A549 (cell line): Measurements from ENCODE around the gene CBFA2T2.

Experiments used
- BHLHE40 ChIP-seq: IDR thresholded peaks from 2 replicates; pipeline ENCODE4 v1.6.1; 2012; ENCODE audit warnings: low read depth, low read length, inconsistent platforms
- CHD2 ChIP-seq: fragments of 150-350 bp; IDR thresholded peaks from 2 replicates; pipeline ENCODE4 v1.6.1; 2014; ENCODE audit warnings: low read length; ENCODE audit not compliant: partially characterized antibody
- CHD4 ChIP-seq: fragments of 200-600 bp; sonication (generic); IDR thresholded peaks from 2 replicates; pipeline ENCODE4 v1.6.1; 2016; ENCODE audit warnings: antibody characterized with exemption, mild to moderate bottlenecking, borderline replicate concordance
- EHF ChIP-seq: fragments of 250-450 bp; sonication (Bioruptor Pico); IDR thresholded peaks from 2 replicates; pipeline ENCODE4 v1.5.0; 2020; ENCODE audit warnings: mild to moderate bottlenecking
- GATA3 ChIP-seq: IDR thresholded peaks from 2 replicates; pipeline ENCODE4 v1.6.1; 2012; ENCODE audit warnings: borderline replicate concordance
- JUN ChIP-seq, 2 experiments: fragments of >200 bp; sonication (Bioruptor Twin); formaldehyde crosslinking; IDR thresholded peaks; 2 replicates in 1 of 2; 3 replicates in 1 of 2; pipeline ENCODE4 v1.6.1; 2016 to 2017
- JUNB ChIP-seq: fragments of >200 bp; sonication (Bioruptor Twin); formaldehyde crosslinking; IDR thresholded peaks from 2 replicates; pipeline ENCODE4 v1.6.1; 2016
- POLR2A ChIP-seq: IDR thresholded peaks from 2 replicates; pipeline ENCODE4 v1.6.1; 2012; ENCODE audit warnings: mild to moderate bottlenecking, low read length
- POLR2AphosphoS2 ChIP-seq: conservative IDR thresholded peaks from 2 replicates; pipeline ENCODE4 v1.6.1; 2012; ENCODE audit warnings: low read length, improper control_type of control experiment, inconsistent platforms
- RAD21 ChIP-seq, 2 experiments: fragments of >200 bp in 1 of 2; sonication (Bioruptor Twin) in 1 of 2; formaldehyde crosslinking in 1 of 2; IDR thresholded peaks in 1 of 2; conservative IDR thresholded peaks in 1 of 2; 2 replicates in 1 of 2; 3 replicates in 1 of 2; pipeline ENCODE4 v1.6.1; 2012 to 2018; ENCODE audit warnings: inconsistent platforms in 1 of 2
- RCOR1 ChIP-seq: fragments of 150-350 bp; IDR thresholded peaks from 2 replicates; pipeline ENCODE4 v1.6.1; 2014; ENCODE audit warnings: antibody characterized with exemption, low read length, low read depth
- ZC3H11A ChIP-seq: fragments of 450-650 bp; IDR thresholded peaks from 2 replicates; pipeline ENCODE4 v1.6.1; 2014; ENCODE audit warnings: antibody characterized with exemption, mild to moderate bottlenecking
- TF ChIP-seq, protein P1 (sequence below): fragments of >200 bp; sonication (Bioruptor Twin); formaldehyde crosslinking; IDR thresholded peaks from 3 replicates; pipeline ENCODE4 v1.5.1; 2016
- TF ChIP-seq, protein P2 (sequence below): IDR thresholded peaks from 2 replicates; pipeline ENCODE4 v1.6.1; 2012

- TF ChIP-seq, protein P1, sequence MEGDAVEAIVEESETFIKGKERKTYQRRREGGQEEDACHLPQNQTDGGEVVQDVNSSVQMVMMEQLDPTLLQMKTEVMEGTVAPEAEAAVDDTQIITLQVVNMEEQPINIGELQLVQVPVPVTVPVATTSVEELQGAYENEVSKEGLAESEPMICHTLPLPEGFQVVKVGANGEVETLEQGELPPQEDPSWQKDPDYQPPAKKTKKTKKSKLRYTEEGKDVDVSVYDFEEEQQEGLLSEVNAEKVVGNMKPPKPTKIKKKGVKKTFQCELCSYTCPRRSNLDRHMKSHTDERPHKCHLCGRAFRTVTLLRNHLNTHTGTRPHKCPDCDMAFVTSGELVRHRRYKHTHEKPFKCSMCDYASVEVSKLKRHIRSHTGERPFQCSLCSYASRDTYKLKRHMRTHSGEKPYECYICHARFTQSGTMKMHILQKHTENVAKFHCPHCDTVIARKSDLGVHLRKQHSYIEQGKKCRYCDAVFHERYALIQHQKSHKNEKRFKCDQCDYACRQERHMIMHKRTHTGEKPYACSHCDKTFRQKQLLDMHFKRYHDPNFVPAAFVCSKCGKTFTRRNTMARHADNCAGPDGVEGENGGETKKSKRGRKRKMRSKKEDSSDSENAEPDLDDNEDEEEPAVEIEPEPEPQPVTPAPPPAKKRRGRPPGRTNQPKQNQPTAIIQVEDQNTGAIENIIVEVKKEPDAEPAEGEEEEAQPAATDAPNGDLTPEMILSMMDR, result no peak
- TF ChIP-seq POLR2A, result no peak
- TF ChIP-seq CHD2, result no peak
- TF ChIP-seq ZC3H11A, result no peak
- TF ChIP-seq BHLHE40, result no peak
- TF ChIP-seq POLR2AphosphoS2, result no peak
- TF ChIP-seq, protein P2, sequence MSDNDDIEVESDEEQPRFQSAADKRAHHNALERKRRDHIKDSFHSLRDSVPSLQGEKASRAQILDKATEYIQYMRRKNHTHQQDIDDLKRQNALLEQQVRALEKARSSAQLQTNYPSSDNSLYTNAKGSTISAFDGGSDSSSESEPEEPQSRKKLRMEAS, result no peak
- TF ChIP-seq CHD4, result no peak
- TF ChIP-seq JUNB, result no peak
- no peak for TF ChIP-seq RCOR1
- TF ChIP-seq JUN (IDR thresholded peaks at IDR 0.05), result no peak
- no peak for TF ChIP-seq EHF (CRISPR knock-in tag)
- TF ChIP-seq RAD21 (conservative IDR thresholded peaks at IDR 0.05 in 1 of 2, IDR thresholded peaks at IDR 0.05 in 1 of 2), result no peak
- no peak for TF ChIP-seq GATA3
These were observed 78.1 kb downstream of the CBFA2T2 start for GRCh38 chr20:33567949-33568348.
